Measurements from ENCODE around the gene REPS1. TPM values are rescaled to one million over a fixed set of nuclear protein-coding genes. Genes with fewer than 3 reads are reported as not detected.

REPS1 gene
- total RNA-seq, 4 donors from 2014 or later: 14.8 to 21.6 (median 17.4) TPM

GRCh38 chr6:138948546-138949179 is 39.4 kb downstream of the REPS1 start:
- TF ChIP-seq CTCF (IDR thresholded peaks at IDR 0.05 in 4 of 5, conservative IDR thresholded peaks at IDR 0.05 in 1 of 5) (no peak), POLR2A (IDR thresholded peaks at IDR 0.05) (no peak)
- intact Hi-C loops (cut with DNase I; ENCODE audit: low total_unique reads) (no loop called here), in situ Hi-C loops (cut with MboI; ENCODE audit: low sequenced_read_pairs in 4 of 4) (no loop called here)
- Histone ChIP-seq H3K27me3 (no peaks in the 10 kb centered on the region), H3K9me3 (no peaks in the 10 kb centered on the region), H3K27ac (no peak overlapping the region), H3K4me3 (no peak overlapping the region), H3K36me3 (peaks cover 0 to 6% of the 10 kb centered on the region in 2 donors), H3K4me1 (no peaks in the 10 kb centered on the region)
- DNase-seq: no peak
- no peak for ATAC-seq

GRCh38 chr6:138948004-138948403 is 40.0 kb downstream of the REPS1 start:
- no peak for ATAC-seq
- no peak overlapping the region for H3K27ac ChIP-seq
- in situ Hi-C loops (cut with MboI; ENCODE audit: low sequenced_read_pairs in 4 of 4) (no loop called here), intact Hi-C loops (cut with DNase I; ENCODE audit: low total_unique reads) (no loop called here)
- no peaks in the 10 kb centered on the region for H3K4me1 ChIP-seq
- no peak for DNase-seq
- TF ChIP-seq CTCF (IDR thresholded peaks at IDR 0.05 in 4 of 5, conservative IDR thresholded peaks at IDR 0.05 in 1 of 5) (no peak), POLR2A (IDR thresholded peaks at IDR 0.05) (no peak)
- H3K36me3 ChIP-seq: peaks cover 0 to 12% of the 10 kb centered on the region in 2 donors
- H3K27me3 ChIP-seq: no peaks in the 10 kb centered on the region
- H3K4me3 ChIP-seq: no peak overlapping the region
- no peaks in the 10 kb centered on the region for H3K9me3 ChIP-seq

GRCh38 chr6:138945354-138945753 is 42.7 kb downstream of the REPS1 start:
- intact Hi-C loops (cut with DNase I; ENCODE audit: low total_unique reads) (no loop called here), in situ Hi-C loops (cut with MboI; ENCODE audit: low sequenced_read_pairs in 4 of 4) (no loop called here)
- H3K27me3 ChIP-seq: no peaks in the 10 kb centered on the region
- ATAC-seq (no peak), DNase-seq (no peak)
- no peak for TF ChIP-seq POLR2A (IDR thresholded peaks at IDR 0.05)
- no peak for TF ChIP-seq CTCF (IDR thresholded peaks at IDR 0.05 in 4 of 5, conservative IDR thresholded peaks at IDR 0.05 in 1 of 5)
- H3K4me1 ChIP-seq: no peaks in the 10 kb centered on the region
- no peak overlapping the region for H3K27ac ChIP-seq
- no peaks in the 10 kb centered on the region for H3K9me3 ChIP-seq
- H3K4me3 ChIP-seq: no peak overlapping the region
- H3K36me3 ChIP-seq: peaks cover 0 to 27% of the 10 kb centered on the region in 2 donors

- in situ Hi-C loops (cut with MboI; ENCODE audit: low sequenced_read_pairs in 4 of 4) (no loop called here), intact Hi-C loops (cut with DNase I; ENCODE audit: low total_unique reads) (no loop called here)
- no peaks in the 10 kb centered on the region for H3K4me1 ChIP-seq
- TF ChIP-seq POLR2A (IDR thresholded peaks at IDR 0.05) (no peak), CTCF (IDR thresholded peaks at IDR 0.05 in 4 of 5, conservative IDR thresholded peaks at IDR 0.05 in 1 of 5) (no peak)
- H3K36me3 ChIP-seq: peaks cover 0 to 33% of the 10 kb centered on the region in 2 donors
- DNase-seq (no peak), ATAC-seq (no peak)
- H3K9me3 ChIP-seq: no peaks in the 10 kb centered on the region
- no peaks in the 10 kb centered on the region for H3K27me3 ChIP-seq
- no peak overlapping the region for H3K27ac ChIP-seq
- no peak overlapping the region for H3K4me3 ChIP-seq
Observed at GRCh38 chr6:138944412-138944811, 43.6 kb downstream of the REPS1 start.

Data from gastrocnemius medialis (tissue), 4 donors.